ENCODE measurements around the gene MAPT. TPM values are rescaled to one million over a fixed set of nuclear protein-coding genes. Genes with fewer than 3 reads are reported as not detected.

Gene MAPT
- total RNA-seq, 1 experiment from 2014 or later = 37.5 TPM

GRCh38 chr17:45966606-45967280, 72.4 kb downstream of the MAPT start:
- Histone ChIP-seq H3K9me3 (ENCODE audit: control insufficient read depth in 1 of 2, insufficient read depth in 1 of 2, low read depth in 1 of 2, low read length in 2 of 2) (no peaks in the 10 kb centered on the region), H2AFZ (ENCODE audit: low read depth, low read length, poor library complexity, severe bottlenecking) (no peak overlapping the region), H3K27me3 (ENCODE audit: insufficient read depth, low read length) (no peaks in the 10 kb centered on the region), H3K4me1 (ENCODE audit: control insufficient read depth in 1 of 2, insufficient read depth in 2 of 2, low read length in 2 of 2) (peaks cover 0 to 7% of the 10 kb centered on the region in 2 experiments; a peak in 1 of 4 replicates), H3K79me2 (ENCODE audit: insufficient read depth, low read length) (no peaks in the 10 kb centered on the region), H4K20me1 (ENCODE audit: insufficient read depth) (no peaks in the 10 kb centered on the region), H3K9ac (ENCODE audit: low read length) (no peak overlapping the region), H3K27ac (ENCODE audit: low read depth, low read length) (no peak overlapping the region), H3K4me3 (replicated peaks in 1 of 2; ENCODE audit: low read depth in 1 of 2, low read length in 2 of 2) (no peak overlapping the region), H3K36me3 (ENCODE audit: control insufficient read depth in 1 of 2, insufficient read depth in 2 of 2, low read length in 2 of 2) (no peaks in the 10 kb centered on the region), H3K9me2 (ENCODE audit: insufficient read depth) (no peaks in the 10 kb centered on the region), H3K4me2 (ENCODE audit: low read length) (no peak overlapping the region)
- no TSS peak for BruUV-seq (replicated peaks)
- intact Hi-C loops (cut with micrococcal nuclease) = no loop called here
- DNase-seq (ENCODE audit: low read depth, low spot score) (no peak), ATAC-seq (no peak)
- CTCF ChIA-PET = interaction anchor here (1.5 kb wide), 1 partner anchor 326 kb away, joined by 4 read pairs; no protein-coding TSS in a partner anchor
- TF ChIP-seq SRF (IDR thresholded peaks at IDR 0.05; ENCODE audit: low read depth) = no peak
- no peak for TF ChIP-seq ZBTB33 (IDR thresholded peaks at IDR 0.05; ENCODE audit: extremely low read depth, insufficient replicate concordance, low read length)
- TF ChIP-seq EGR1 (IDR thresholded peaks at IDR 0.05; ENCODE audit: low read depth) = no peak
- no peak for TF ChIP-seq CTCF (IDR thresholded peaks at IDR 0.05 in 2 of 3, conservative IDR thresholded peaks at IDR 0.05 in 1 of 3; ENCODE audit: borderline replicate concordance in 1 of 3, insufficient read depth in 1 of 3, low read depth in 2 of 3, low read length in 2 of 3)
- no peak for TF ChIP-seq CBX3 (IDR thresholded peaks at IDR 0.05; ENCODE audit: low read depth)
- no peak for TF ChIP-seq JUND (IDR thresholded peaks at IDR 0.05)
- TF ChIP-seq POLR2A (IDR thresholded peaks at IDR 0.05; ENCODE audit: borderline replicate concordance, extremely low read depth, insufficient read depth, insufficient read length) = no peak
- TF ChIP-seq SIN3A (IDR thresholded peaks at IDR 0.05; ENCODE audit: low read depth) = no peak
- no peak for TF ChIP-seq ZNF274 (IDR thresholded peaks at IDR 0.05; ENCODE audit: low read depth, low read length)
- no peak for TF ChIP-seq TCF7L2 (IDR thresholded peaks at IDR 0.05; ENCODE audit: borderline replicate concordance, extremely low read depth, insufficient read depth, insufficient read length)
- TF ChIP-seq SP1 (IDR thresholded peaks at IDR 0.05; ENCODE audit: low read depth) = no peak
- no peak for TF ChIP-seq EZH2 (IDR thresholded peaks at IDR 0.05)
- TF ChIP-seq REST (IDR thresholded peaks at IDR 0.05; ENCODE audit: low read depth) = no peak
- no peak for TF ChIP-seq RAD21 (IDR thresholded peaks at IDR 0.05; ENCODE audit: low read depth)
- no peak for TF ChIP-seq YY1 (IDR thresholded peaks at IDR 0.05; ENCODE audit: extremely low read depth, insufficient replicate concordance, low read depth, low read length)
- TF ChIP-seq CEBPB (IDR thresholded peaks at IDR 0.05; ENCODE audit: low read depth) = no peak
- TF ChIP-seq ZFX (IDR thresholded peaks at IDR 0.05) = no peak
- no peak for TF ChIP-seq MAX (IDR thresholded peaks at IDR 0.05)
- POLR2A ChIA-PET = no interaction called here
- RAD21 ChIA-PET (ENCODE audit: low non-redundant PET in 1 of 2, low total read pairs in 2 of 2, uncharacterized antibody in 2 of 2, unreplicated experiment in 2 of 2) = no interaction called here

Data from HCT116 (cell line).